GM19463 (cell line): ENCODE data around the gene POGLUT3.

Source experiments
- ATAC-seq: cut with Tn5 transposase; IDR thresholded peaks from one replicate; pipeline ENCODE4 v1.9.1; 2021; ENCODE audit warnings: mild to moderate bottlenecking, moderate library complexity; ENCODE audit not compliant: unreplicated experiment

The POGLUT3 gene

GRCh38 chr11:108501396-108501795 is 3.2 kb upstream of the POGLUT3 start:
- no peak for ATAC-seq

GRCh38 chr11:108500721-108501120 is 2.5 kb upstream of the POGLUT3 start:
- ATAC-seq, result no peak

GRCh38 chr11:108500169-108500568 is 2.0 kb upstream of the POGLUT3 start:
- ATAC-seq, result no peak

- no peak for ATAC-seq
Measured at GRCh38 chr11:108498816-108499408, 728 bp upstream of the POGLUT3 start.

- peak; percentile 46 for ATAC-seq
Measured at GRCh38 chr11:108497317-108498045, 703 bp downstream of the POGLUT3 start.

GRCh38 chr11:108496643-108497256 is 1.4 kb downstream of the POGLUT3 start:
- ATAC-seq, result no peak

- ATAC-seq, result no peak
Measured at GRCh38 chr11:108495326-108495725, 2.9 kb downstream of the POGLUT3 start.

GRCh38 chr11:108494182-108494581 is 4.0 kb downstream of the POGLUT3 start:
- no peak for ATAC-seq

- no peak for ATAC-seq
Measured at GRCh38 chr11:108491936-108492335, 6.2 kb downstream of the POGLUT3 start.

GRCh38 chr11:108486828-108487227 is 11.4 kb downstream of the POGLUT3 start:
- ATAC-seq, result no peak

- ATAC-seq, result no peak
Measured at GRCh38 chr11:108486331-108486730, 11.9 kb downstream of the POGLUT3 start.

- no peak for ATAC-seq
Measured at GRCh38 chr11:108483163-108483562, 15.0 kb downstream of the POGLUT3 start.

- no peak for ATAC-seq
Measured at GRCh38 chr11:108474664-108475463, 23.3 kb downstream of the POGLUT3 start.

- no peak for ATAC-seq
Measured at GRCh38 chr11:108472681-108473080, 25.5 kb downstream of the POGLUT3 start.

- no peak for ATAC-seq
Measured at GRCh38 chr11:108468478-108468864, 29.7 kb downstream of the POGLUT3 start.

- peak; percentile 99 for ATAC-seq
Measured at GRCh38 chr11:108467091-108467823, 30.9 kb downstream of the POGLUT3 start, which contains the start of gene C11orf65. C11orf65 (minus strand) TSS chr11:108467529; CDS start chr11:108461559, 5,970 bp downstream.

GRCh38 chr11:108466405-108466804 is 31.8 kb downstream of the POGLUT3 start:
- ATAC-seq, result no peak

- no peak for ATAC-seq
Measured at GRCh38 chr11:108453207-108453835, 44.9 kb downstream of the POGLUT3 start.
